NK-92 (cell line): Measurements from ENCODE around the gene MAP2K7.

Experiments
- DNase-seq: peaks from one replicate; lab custom pipeline; 2025; ENCODE audit not compliant: unreplicated experiment; lab: John Stamatoyannopoulos, UW

The MAP2K7 gene

GRCh38 chr19:7866399-7867091 is 37.1 kb upstream of the MAP2K7 start:
- no peak for DNase-seq

GRCh38 chr19:7867092-7867844 is 36.4 kb upstream of the MAP2K7 start:
- DNase-seq, result no peak

GRCh38 chr19:7868326-7868670 is 35.4 kb upstream of the MAP2K7 start:
- DNase-seq, result no peak

- no peak for DNase-seq
These were observed 34.8 kb upstream of the MAP2K7 start for GRCh38 chr19:7868671-7869452.

- no peak for DNase-seq
These were observed 34.2 kb upstream of the MAP2K7 start for GRCh38 chr19:7869453-7869909.

GRCh38 chr19:7869910-7870511 is 33.7 kb upstream of the MAP2K7 start:
- DNase-seq, result no peak

GRCh38 chr19:7870571-7871436 is 32.9 kb upstream of the MAP2K7 start:
- DNase-seq, result no peak

GRCh38 chr19:7871437-7872305 is 32.0 kb upstream of the MAP2K7 start:
- no peak for DNase-seq

- no peak for DNase-seq
These were observed 31.1 kb upstream of the MAP2K7 start for GRCh38 chr19:7872306-7873204.

GRCh38 chr19:7873304-7874075 is 30.2 kb upstream of the MAP2K7 start:
- DNase-seq, result no peak

GRCh38 chr19:7874076-7874896 is 29.4 kb upstream of the MAP2K7 start, which contains the start of gene PRR36:
PRR36 (minus strand) TSS chr19:7874390; CDS start chr19:7873689, 701 bp downstream.
- no peak for DNase-seq

GRCh38 chr19:7874897-7875273 is 28.8 kb upstream of the MAP2K7 start:
- no peak for DNase-seq

- DNase-seq, result no peak
These were observed 26.3 kb upstream of the MAP2K7 start for GRCh38 chr19:7877249-7877836.

- no peak for DNase-seq
These were observed 24.4 kb upstream of the MAP2K7 start for GRCh38 chr19:7879111-7879807.

GRCh38 chr19:7879836-7880235 is 23.8 kb upstream of the MAP2K7 start:
- DNase-seq, result no peak

GRCh38 chr19:7881910-7882309 is 21.8 kb upstream of the MAP2K7 start:
- DNase-seq, result no peak
